ENCODE results near the gene RNF32.
"Not testable (repeated sequence)": the region's sequence is repeated elsewhere in the genome, so short reads cannot be mapped to it uniquely, and the experiment has no call there.

The RNF32 gene

DNA sequence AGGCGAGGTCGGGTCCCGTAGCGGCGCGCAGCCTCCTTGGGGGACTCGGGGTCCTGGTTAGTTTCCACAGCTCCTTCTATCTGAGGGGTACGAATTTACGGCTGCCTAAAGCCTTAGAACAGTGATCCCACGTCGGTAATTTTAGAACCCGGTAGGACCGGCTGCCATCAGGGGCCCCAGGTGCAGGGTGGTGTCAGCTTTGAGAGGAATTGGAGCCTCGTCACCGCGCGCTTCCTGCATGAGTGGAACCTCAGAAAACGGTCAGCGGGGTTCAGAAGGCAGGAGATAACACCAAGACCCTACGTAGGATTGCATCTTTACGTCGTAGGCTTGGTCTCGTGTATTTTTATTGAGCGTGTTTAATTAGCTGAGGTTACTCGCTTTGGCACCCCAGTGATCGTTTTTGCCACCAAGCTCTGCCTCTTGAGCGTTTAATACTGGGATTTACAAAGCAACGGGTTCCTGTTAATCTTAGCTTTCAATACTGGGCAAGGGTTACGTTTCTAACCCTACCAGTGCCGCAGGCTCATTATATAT, 443 bp downstream of the RNF32 start:
- peak in 2 of 56 donors; percentile 33 to 54 for DNase-seq

DNA sequence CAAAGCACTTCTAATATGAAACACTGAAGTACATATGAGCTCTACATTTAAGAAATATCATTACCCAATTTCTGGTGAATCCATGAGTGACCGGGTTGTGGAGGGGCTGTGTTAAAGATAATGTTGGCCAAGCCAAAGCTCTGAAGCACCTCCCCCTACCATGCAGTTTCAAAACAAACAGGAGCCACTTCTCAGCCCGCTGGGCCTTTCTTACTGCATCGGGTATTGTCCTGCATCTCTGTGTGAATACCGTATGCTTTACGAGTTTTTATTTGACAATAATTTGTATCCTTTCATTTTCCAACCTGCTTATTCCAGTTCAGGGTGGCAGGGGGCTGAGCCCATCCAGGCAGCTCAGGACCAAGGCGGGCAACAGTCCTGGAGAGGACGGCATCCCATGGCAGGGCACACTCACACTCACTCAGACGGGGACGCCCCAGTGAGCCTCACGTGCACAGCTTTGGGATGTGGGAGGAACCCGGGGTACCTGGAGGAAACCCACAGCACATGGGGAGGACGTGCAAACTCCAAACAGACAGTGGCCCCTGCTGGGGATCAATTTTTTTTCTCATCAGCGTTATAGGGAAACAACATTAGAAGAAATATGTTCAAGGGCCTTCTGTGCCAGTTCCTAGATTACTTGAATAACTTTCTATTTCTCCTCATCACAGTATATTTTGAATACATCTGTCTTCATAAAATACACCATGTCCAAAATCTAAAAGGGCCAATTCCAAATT, 1.9 kb downstream of the RNF32 start:
- no peak for DNase-seq

DNA sequence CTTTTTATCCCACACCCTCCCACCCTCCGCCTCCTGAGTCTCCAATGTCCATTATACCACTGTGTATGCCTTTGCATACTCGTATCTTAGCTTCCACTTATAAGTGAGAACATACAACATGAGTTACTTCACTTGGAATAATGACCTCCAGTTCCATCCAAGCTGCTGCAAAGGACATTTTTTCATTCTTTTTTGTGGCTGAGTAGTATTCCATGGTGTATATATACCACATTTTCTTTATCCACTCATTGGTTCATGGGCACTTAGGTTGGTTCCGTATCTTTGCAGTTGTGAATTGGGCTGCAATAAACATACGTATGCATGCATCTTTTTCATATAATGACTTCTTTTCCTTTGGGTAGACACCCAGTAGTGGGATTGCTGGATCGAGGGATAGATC, 6.8 kb downstream of the RNF32 start:
- not testable (repeated sequence) for DNase-seq

DNA sequence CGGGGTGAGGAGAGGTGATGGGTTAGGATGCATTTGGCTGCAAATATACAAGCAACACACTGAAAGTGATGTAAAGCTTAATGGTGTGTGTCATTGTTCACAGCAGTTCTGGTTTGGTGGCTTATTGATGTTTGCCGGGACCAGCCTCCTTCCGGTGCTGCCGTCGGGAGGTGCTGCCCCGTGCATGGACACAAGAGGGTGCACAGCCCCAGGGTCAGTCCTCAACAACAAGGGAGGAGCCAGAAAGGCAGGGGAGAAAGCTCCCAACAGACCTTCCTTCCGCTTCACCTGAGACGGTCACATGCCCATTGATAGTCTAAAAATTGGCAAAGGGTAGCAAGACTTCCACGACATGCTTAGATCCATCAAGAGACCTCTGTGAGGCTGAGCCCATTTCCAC, 9.5 kb downstream of the RNF32 start:
- no peak for DNase-seq

DNA sequence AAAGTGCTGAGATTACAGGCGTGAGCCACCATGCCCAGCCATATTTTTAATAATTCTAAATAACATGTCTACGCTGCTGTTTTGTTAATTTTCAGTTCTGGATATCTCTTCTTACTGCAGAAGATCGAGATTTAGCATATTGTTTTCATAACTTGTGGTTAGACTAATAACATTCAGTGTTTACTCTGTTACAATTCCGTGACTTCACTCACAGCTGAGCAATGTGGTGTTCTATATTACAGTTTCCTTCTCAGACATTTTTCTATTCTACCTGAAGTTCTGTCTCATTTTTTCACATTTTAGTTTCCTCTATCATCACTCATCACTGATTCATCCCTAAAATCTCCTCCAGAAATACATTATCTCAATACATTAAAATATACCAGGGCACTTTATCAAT, 10.9 kb downstream of the RNF32 start:
- no peak for DNase-seq

DNA sequence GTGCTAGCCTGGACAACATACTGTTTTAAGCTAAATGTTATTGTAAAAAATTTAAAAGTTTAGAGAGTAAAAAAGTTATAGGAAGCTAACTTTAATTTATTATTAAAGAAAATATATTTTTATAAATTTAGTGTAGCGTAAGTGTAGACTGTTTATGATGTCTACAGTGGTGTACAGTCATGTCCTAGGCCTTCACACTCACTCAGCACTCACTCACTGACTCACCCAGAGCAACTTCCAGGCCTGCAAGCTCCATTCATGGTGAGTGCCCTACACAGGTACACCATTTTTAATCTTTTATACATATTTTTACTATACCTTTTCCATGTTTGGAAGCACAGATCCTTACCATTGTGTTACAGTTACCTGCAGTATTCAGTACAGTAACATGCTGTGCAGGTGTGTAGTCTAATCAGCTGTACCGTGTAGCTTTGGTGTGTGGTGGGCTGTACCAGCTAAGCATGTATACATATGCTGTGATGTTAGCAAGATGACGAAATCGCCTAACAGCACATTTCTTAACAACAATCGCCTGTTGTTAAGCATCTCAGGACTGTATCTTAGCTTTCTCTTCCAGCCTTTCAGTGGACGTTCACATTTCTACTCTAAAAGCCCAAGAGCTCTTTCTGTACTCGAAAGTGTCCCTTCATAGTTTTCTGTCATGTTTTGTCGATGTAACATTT, 12.5 kb downstream of the RNF32 start:
- no peak for DNase-seq

DNA sequence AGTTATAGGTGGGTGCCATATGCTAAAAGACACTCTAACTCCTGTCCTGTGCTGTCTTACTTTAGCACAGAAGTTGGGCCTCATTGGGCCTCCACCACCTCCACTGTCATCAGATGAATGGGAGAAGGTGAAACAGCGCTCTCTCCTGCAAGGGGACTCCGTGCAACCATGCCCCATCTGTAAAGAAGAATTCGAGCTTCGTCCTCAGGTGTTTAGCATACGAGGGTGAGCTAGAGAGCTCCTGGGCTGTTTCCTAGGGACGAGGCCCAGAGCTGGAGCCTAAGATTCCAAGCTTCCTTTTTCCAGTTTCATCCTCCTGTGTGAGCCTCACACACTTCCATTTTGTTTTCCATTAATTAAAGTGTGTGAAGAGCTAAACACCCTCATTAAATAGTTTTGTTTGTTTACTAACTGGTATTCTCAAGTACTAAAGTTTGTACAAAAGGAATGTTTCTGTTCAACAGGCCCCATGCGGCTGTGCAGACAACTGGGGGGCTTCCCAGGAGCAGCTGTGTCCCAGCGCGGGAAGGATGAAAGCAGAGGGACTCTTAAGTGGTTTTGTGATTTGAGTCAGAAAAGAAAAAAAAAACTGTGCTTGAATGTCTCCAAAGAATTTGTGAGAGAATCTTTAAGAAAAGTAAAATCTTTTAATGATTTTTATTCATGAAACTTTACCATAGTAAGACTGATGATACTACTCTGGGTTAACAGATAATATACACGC, 14.1 kb downstream of the RNF32 start:
- no peak for DNase-seq

DNA sequence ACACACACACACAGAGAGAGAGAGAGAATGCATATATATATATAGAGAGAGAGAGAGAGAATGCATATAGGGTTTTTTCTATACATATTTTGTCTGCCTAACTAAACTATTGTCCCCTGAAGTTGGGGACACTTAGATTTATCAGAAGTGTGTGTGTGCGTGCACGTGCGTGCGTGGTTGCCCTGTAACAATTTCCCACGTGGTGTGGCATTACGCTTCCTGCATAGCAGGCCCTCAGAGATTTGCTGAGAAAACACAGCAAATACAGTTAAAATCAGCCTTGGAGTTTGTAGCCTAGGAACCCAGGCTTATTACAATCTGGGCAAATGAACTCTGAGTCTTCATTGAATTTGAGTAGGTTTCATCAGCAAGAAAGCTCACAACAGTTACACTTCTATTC, 14.7 kb downstream of the RNF32 start:
- DNase-seq = no peak

DNA sequence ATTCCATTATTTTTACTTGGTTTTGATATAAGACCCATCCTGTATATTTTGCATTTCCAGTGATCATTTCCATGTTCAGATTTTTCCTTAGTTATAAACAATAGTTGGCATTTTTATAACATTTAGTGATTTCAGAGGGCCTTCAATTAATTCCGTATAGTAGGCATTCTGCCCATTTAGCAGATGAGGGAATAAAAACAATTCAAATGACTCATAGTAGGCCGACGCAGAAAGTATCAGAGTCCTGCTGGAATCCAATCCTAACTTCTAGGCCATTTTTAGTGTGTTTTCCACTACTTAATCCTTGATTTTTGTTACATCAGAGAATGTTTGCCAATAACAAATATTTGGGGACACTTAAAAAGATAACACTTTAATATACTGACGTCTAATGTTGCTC, 15.4 kb downstream of the RNF32 start:
- DNase-seq = no peak

DNA sequence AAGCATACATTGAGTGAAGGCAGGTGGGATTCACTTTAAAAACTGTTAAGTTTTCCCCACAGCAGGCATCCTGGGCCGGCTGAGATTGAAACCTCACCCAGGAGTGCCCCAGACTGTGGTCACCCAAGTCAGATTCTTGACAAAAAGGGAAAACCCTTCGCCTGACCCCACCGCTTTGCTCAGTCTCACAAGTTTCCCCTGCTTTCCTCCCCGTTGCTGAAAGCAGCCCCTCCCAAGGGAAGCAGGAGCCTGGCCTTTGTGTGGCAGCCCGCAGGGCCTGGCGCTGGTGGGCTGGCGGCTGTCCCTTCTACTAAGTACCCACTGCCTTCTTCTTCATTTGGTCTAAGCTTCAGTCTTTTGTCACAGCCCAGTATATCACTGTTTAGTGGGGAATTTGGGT, 16.0 kb downstream of the RNF32 start:
- no peak for DNase-seq

DNA sequence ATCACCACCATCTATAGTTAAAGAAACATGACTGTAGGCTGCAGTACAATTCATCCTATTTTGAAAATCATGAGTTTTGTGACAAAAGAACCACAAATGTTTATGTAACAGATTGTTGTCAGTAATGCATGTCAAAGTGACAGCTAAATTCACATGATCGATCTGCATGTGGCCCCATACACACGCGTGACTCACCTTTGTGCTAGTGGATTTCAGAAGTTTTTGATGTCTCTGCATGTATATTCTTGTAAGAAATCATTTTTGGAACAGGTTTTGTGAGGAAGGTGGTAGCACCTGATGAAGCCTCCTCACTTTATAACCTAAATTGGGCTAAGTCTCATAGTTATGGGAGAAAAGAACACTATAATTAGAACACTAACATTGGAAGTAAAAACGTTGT, 17.1 kb downstream of the RNF32 start:
- DNase-seq = no peak

DNA sequence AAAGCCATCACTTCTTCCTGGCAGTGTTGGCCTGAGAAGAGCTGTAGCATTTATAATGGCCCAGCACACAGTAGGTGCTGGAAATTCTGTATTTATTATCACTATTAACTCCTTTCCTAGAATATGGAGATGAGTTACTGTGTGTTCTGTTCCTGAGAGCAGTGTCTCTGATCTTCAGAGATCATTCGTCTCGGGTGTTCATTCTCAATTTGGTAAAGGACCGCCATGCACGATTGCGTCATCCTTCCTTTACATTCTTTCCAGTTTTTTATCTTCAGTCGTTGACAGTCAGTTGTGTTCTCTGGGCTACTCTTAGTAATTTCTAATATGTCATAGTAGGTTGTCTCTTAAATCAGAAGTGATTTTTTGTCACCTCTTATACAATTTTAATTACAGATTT, 18.6 kb downstream of the RNF32 start:
- DNase-seq = no peak

DNA sequence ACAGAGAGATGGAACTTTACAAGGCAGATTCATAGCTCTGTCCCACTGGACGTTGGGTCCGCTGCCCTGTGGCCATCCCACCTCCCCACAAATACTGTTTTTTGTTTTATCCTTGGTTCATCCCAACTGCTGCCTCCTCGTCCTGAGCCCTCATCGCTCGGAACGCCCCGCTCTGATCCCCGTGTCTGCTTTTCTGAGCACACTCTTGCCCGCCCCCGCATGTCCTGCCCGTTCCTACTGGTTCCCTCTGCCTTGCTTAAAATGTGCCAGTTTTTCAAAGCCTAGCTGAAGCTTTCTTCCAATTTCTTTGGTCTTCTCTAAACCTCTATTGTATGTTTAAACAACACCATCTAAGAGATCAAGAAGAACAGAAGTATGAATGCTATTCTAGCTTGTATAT, 19.4 kb downstream of the RNF32 start:
- DNase-seq = no peak

DNA sequence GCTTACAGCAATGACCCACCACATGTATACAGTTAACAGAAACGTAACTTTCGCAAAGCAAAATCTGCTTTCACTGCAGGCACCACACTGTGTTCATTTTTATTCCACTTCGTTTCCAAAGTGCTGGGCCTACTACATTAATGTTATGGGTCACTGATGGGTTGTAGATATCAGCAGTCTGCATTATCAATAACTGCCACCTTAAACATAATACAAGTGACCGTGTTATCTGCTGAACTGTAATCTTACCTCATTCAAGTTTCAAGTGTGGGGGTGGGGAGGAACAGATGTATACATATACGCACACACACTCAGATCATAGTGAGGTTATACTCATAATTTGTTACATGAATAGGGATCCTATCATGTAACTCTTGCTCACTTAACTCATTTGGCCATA, 21.1 kb downstream of the RNF32 start:
- DNase-seq = no peak

DNA sequence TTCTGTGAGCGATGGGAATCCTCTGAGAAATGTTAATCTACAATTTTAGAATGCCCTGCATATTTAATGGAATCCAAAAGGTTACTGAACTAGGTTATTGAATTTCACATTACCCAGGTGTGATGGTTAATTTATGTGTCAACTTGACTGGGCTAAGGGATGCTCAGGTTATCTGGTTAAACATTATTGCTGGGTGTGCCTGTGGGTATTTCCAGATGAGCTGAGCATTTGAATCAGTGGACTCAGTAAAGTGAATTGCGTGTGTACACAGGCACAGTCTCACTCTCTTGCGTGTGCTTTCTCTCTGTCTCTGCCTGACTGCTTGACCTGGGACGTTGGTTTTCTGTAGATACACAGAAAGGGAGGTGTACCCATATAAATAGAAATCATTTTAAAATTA, 21.7 kb downstream of the RNF32 start:
- DNase-seq = no peak

DNA sequence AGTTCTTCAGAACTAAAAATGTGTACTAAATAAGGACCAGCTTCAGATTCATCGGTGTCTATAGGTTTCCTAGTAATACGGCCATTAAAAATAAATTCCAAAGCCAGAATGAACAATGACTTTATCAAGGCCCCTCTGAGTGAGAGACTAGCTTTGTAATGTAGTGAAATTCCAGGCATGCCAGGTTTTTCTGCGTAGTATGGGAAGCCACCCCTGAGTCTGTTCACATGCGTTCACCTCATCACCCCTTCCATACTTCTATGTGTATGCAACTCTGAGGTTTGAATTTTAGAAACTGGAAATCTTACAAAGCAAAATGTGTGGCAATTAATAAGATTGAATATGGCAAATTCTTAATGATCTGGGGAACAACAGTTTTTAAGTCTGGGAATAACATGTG, 24.5 kb downstream of the RNF32 start:
- DNase-seq = no peak

DNA sequence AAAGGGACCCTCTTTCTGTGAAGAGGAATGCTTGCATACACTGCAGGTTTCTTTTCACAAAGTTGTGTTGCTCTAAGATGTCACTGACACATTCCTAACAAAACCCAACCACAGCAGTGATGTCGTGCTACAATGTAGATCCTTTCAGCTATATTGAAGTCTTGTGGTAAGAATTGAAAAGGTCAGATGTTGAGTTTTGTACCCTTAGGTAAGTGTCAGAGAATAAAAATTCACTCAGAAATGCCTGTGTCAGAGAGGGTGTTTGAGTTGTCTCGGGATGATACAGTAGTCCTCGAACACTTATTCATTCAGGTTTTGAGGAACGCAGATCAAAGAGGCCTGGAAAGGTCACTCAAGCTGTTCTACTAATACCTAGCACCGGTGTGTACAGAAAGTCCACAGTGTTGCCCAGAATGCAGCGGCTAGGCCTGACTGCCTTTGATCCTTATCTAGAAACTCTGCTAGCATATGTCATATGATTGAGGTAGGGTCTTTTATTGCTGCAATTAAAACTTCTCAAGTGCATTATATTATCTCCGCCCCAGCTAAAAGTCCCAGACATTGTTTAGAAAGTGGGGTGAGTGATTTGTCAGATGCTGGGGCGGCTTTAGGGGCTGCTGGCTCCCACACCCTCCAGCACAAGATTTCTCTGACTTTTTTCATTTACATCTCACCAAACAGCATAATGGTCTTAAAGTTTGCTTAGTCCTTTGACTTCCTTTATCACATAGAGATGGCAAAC, 26.0 kb downstream of the RNF32 start:
- no peak for DNase-seq

DNA sequence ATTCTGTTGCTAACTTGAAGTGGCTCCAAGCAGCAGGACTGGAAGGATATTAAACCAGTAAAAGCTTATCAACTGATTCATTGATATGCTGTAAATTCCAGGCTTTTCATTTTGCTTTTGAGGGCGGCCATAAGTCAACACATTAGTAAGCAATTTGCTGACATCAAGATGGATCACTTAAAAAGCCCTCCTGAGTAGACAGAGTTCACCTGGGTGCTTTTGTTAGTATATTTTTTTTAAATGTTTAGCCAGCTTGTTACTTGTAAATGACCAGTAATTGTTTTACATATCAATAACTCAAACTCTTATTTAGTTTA, 26.5 kb downstream of the RNF32 start:
- DNase-seq = no peak

DNA sequence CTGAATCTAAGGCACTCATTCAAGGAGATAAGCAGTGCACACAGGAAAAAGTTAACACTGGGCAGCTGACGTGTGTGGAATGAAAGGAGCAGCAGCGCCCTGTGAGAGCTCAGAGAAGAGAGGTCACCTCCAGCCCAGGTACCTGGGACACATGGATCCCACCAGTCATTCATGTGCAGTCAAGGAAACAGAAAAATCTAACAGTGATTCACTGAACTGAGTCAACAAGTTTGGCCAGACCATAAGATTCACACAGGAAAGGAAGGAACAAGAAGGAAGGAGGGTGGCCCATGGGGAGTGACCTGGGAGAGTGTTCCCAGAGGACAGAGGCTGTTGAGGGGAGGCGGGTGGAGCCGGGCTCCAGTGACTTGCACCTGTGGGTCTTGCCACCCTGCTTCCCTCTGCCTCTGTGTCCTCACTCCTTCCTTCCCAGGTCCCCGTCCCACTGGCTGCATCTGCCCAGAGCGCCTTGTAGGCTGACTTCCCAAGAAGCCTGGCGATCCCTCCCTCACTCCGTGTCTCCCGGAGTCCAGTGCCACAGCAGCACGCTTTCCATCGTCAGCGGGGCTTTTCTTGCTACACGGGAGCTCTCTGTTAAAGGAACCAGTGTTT, 27.7 kb downstream of the RNF32 start:
- no peak for DNase-seq

DNA sequence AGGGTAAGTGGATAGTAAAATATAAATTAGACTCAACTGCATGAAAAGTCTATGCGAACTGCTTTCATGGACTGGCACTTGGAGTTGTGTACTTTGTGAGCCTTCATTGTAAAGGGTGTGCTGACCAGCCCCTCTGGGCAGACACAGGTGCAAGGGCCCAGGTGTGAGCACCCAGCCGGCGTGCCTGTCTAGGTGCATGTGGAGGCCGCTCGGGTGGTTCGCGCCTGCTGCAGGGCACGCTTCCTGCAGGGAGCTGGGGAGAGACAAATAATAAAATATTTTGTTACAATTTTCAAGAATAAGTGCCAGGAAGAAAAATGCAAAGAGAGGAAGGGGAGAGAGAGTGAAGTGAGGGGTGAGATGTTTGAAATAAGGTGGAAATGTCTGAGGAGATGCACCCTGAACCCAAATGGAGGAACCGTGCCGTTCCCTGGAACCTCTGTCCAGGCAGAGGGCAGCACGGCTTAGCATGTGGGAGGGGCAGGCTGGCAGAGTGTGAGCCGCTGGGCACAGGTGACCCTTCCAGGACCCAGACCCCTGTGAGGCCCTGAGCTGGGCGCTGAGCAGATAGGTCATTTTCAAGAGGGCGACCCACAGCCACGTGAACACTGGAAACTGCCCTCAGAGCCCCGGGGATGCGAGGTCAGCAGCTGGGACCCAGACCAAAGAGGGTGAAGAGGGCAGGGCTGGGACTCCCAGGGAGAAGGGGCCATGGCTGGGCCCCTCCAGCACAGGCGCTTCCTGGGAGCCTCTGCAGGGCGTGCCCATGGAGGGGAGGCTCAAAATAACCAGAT, 28.7 kb downstream of the RNF32 start:
- DNase-seq = no peak

DNA sequence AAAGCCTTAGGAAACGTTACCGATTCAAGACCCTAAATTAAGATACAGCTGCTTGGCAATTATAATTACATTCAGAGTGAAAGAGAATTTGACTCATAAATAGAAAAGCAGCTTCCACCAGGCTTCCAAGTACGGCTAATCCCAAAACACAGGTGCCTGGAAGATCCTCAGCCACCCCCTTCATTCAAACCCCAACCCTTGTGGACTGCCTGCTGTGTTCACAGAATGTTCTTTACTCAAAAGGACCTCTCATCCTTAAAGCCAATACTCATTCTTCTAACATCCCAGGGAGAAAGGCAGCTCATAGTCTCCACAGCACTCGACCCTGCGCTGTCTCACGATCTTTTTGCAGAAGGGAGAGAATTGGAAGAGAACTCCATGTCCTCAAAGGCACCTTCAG, 32.9 kb downstream of the RNF32 start:
- no peak for DNase-seq
